ENCODE measurements around the gene EIF1AD.

EIF1AD gene

DNA sequence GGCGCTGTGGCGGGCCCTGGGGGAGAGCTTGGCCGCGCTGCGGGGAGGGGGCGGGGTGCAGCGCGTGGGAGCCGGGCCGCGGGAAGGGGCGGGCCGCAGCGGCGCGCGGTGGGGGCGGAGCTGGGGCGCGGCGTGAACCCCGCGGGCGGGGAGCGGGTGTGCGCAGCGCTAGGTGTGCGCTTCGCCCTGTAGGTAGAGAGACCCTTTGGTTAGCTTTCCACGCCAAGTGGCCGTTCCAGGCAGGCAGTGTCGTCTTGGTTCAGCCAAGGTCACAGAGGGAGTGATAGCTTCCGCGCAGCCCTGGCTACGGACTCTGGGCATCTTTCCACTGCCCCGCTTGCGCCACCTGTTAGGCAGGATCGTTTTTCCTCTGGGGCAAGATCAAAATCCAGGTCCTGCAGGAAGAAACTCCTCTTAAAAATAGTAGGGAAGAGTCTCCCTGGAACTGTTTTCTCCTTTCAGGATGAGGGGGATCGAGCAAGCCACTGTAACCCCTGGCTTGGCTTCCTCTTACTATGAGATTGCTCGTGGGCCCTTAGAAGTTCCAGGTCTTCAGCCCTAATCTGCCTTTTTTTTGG lies 780 bp upstream of the EIF1AD start:
- DNase-seq, result peak; percentile 56

DNA sequence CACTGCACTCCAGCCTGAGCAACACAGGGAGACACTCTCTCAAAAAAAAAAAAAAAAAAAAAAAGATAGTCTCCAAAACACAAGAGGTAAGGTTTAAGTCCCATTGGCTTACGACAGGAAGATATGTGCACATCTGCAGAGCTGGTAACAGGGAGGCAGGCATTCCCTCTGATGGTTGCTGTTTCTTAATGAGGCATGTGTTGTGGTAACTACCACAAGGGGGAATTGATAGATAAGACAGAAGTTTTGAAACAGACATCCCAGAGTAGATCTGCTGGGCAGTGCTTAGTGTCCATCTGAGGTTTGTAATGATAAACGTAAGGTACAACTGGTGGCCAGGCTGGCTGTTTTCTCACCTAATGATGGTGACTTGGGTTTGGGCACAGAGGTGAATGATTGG lies 4.7 kb downstream of the EIF1AD start:
- DNase-seq, result peak; percentile 86

DNA sequence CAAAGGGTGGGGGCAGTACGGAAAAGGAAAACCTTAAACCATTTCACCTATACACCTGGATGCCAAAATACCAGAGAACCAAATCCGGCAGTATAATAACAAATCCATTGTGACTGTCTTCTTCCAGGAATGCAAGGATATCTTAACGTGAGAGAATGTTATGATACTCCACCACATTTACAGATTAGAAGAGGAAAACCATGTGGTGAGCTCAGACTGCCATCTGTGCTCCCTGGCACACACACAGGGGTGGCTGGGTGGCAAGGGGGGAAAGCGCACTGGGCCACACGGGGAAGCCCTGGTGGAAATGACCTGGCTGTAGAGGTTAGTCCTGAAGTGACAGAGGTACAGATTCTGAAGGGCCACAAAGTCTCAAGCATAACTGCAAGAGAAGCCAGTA lies 9.9 kb downstream of the EIF1AD start:
- no peak for DNase-seq

- DNase-seq, result peak; percentile 98
These were observed 13.0 kb downstream of the EIF1AD start for GRCh38 chr11:65988791-65989592.

GRCh38 chr11:65987336-65987735 lies 14.6 kb downstream of the EIF1AD start:
- no peak for DNase-seq

- no peak for DNase-seq
These were observed 18.4 kb downstream of the EIF1AD start for GRCh38 chr11:65983589-65983987.

DNA sequence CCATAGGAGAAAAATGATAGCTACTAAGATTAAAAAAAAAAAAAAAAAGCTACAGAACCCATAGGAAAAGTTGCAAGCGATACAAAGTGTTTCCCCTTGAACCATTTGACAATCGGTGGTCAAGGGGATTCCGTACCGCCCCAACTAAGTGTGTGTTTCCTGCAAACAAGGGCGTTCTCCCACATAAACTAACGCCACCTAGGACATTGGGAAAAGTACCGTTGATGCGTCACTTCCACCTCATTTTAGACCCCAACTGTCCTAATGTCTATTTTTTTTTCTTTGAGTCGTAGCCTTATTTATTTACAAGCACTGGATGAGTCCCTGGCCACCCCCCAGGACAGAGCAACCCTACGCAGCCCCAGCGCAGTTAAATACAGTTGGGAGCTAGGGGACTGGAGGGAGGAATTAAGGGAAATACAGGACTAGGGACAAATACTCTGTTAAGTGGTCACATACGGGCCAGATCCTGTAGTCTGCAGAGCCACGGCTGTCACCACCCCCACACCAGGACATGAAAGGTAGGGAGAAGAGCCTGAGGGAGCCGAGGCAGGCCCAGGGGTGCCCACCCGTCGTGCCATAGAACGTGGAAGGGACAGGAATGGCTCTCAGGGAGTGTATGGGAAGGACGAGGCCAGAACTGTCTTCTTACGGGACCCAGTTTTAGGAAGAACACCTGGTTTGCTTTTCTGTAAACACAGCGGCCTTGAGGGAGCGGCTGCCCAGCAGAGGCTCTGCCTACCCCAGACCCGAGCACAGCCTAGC lies 19.0 kb downstream of the EIF1AD start:
- DNase-seq, result no peak

DNA sequence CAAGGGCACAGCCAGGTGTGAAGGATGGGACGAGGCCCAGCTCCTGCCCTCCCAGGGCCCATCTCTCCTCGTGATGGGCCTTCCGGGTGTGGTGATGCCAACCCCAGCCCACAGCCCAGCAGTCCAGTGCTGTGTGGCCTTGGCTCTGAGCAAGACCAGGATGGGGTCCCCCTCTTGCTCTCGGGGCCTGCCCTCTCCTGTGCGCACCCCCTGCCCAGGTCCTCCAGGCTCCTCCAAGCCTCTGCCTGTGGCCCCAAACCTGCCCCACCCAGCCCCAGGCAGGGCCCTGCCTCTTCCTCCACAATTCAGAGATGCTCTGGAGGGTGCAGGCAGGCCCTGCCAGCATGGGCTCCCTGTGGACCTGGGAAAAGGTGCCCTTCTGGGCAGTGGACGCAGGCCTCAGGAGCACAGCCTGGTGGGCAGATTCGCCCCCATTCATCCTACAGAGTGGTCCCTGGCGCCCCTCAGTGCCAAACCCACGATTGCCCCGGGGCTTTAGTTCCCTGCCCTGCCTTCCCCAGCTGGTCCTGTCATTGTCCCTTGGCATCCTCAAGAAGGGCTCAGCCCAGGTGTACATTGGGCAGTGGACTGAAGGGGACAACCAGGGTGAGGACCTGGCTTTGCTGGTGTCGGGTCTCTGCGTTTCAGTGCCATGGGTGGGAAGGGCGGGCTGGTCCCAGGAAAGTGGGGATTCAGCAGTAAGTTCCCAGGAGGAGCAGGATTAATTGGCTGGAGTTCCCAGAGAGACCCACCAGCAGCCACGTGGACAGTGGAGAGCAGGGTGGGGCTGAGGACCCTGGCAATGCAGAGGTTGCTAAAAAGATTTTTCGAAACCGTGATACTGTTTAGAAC lies 19.8 kb downstream of the EIF1AD start:
- no peak for DNase-seq

DNA sequence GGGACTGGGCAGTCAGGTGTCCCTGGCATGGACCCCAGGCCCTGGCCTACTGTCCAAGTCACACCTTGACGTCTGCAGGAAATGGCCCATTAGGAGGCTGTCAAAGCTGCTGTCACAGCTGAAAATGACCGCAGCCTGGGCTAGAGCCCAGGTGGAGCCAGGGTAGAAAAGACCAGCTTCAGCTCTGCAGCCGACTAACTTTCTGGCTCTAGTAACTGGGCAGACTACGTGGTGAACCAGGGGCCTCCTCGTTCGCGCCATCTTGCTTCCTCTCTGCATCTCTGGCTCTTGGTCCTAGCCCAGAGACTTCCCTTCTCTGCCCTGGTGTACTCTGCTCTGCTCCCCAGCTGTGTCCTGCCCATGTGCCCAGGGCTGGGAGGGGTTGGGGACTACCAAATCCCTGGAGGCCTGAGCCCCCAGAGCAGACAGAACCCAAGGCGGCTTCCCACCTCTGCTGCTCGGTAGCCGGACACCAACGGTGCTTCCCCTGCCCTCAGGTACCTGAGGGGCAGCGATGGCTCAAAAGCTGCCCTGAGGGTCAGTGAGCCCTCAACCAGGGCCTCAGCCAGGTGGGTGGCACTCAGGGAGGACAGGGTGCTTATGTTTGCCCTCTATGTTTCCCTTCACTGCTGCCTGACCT lies 20.7 kb downstream of the EIF1AD start:
- DNase-seq, result no peak

GRCh38 chr11:65979261-65979759 lies 22.6 kb downstream of the EIF1AD start:
- no peak for DNase-seq

DNA sequence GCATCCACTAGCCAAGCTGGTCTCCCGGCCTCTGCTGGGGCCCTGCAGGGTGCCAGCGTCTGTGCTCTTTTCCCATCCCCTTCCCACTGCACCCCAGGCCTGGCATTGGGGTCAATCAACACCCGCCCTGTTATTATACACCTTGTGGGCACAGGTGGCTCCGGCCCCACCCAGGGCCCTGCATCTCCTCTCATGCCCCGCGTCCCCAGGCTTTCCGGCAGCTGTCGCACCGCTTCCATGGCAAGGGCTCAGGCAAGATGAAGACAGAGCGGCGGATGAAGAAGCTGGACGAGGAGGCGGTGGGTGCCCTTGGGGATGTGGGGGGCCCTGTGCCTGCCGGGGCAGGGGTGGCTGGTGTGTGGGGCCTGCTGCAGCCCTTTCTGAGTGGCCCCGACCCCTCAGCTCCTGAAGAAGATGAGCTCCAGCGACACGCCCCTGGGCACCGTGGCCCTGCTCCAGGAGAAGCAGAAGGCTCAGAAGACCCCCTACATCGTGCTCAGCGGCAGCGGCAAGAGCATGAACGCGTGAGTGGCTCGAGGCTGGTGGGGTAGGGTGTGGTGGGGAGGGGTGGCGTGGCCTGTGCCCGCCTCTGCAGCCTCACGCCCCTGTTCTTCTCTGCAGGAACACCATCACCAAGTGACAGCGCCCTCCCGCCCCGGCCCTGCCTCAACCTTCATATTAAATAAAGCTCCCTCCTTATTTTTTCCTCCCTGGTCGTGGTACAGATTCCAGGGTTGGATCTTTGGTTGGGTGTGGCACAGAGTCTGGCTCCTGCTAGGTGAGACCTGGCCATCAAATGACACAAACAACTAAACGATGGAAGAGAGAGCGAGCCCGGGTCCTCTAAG lies 23.3 kb downstream of the EIF1AD start:
- no peak for DNase-seq

GRCh38 chr11:65977621-65978390 lies 24.2 kb downstream of the EIF1AD start:
- no peak for DNase-seq

DNA sequence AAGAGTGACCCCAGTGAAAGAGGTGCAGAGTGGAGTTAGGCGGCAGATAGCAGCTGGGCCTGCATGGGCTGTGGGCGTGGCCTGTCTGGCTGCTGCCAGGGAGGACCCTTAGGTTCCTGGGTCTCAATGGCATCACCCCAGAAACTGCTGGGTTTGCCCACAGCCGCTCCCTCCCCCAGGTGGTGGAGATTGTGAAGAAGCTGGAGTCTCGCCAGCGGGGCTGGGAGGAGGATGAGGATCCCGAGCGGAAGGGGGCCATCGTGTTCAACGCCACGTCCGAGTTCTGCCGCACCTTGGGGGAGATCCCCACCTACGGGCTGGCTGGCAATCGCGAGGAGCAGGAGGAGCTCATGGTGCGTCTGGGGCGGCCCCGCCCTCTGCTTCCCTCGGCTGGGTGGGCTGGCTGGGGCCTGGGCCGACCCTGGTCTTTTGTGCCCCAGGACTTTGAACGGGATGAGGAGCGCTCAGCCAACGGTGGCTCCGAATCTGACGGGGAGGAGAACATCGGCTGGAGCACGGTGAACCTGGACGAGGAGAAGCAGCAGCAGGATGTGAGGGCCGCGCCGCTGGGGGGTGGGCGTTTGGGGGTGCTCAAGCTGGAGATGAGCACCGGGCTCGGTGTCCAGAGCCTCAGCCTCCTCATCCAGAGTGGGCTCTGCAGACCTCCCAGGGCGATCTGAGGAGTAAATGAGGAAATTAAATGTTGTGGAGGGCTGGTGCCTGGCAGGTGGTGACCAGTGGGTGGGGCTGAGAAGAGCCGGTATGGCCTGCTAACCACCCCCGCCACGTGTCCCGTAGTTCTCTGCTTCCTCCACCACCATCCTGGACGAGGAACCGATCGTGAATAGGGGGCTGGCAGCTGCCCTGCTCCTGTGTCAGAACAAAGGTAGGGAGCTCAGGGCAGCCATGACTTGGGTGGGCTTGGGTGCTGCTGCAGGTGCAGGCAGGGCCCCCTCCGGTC lies 25.5 kb downstream of the EIF1AD start:
- peak; percentile 29 for DNase-seq

- DNase-seq, result no peak
These were observed 26.2 kb downstream of the EIF1AD start for GRCh38 chr11:65975771-65976170.

DNA sequence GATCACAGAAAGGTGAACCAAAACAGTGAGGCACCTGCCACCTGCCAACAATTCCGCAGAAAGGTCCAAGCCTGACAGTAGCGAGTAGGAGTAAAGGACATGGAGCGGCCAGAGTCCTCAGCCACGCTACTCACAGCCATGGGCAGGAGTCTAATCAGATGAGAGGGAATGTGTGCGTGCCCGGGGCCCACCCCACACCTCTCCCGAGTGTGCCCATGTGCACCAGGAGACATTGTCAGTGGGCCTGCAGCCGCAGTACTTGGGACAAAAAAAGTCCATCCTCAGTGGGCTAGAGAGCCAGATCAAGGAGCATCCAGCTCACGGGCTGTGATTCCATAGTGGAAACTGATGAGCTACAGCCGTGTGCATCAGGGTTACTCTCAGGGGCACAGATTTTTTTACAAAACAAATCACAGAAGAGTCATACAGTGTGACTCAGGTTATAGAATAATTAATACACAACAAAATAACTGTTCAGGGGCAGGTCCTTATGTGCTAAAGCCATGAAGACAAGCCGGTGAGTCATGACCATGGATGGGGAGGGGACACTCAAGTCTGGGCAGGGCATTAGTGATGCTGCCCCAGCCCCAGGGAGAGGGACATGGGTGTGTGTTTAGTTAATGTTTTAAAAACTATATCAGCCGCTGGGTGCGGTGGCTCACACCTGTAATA lies 28.4 kb downstream of the EIF1AD start:
- no peak for DNase-seq

DNA sequence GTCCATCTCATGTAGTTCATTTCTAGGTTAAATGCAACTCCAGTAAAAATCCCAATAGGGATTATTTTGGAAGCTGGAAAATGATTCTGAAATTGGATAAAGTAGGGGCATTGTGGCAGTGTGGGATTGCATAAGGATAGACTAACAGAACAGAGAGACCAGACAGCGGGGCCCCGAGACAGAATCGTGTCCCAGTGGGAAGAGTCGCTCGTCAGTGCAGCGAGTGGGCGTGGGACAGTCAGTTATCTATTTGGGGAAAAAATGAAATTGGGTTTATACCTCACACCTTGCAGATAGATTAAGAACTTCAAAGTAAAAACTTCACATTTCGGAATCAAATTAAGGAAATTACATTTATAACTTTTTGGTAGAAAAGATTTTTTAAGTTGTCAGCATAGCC lies 29.8 kb downstream of the EIF1AD start:
- no peak for DNase-seq

- peak; percentile 58 for DNase-seq
These were observed 33.1 kb downstream of the EIF1AD start for GRCh38 chr11:65968600-65969482.
